Type B pancreatic cell (in vitro differentiated cells): ENCODE results near the gene POC1A. TPM values are rescaled to one million over a fixed set of nuclear protein-coding genes. Genes with fewer than 3 reads are reported as not detected.

Experiments used
- DNase-seq: peaks from one replicate; pipeline ENCODE4 v3.0.0; 2021; ENCODE audit warnings: mixed read lengths; ENCODE audit not compliant: unreplicated experiment; ENCODE audit errors: extremely low spot score
- H3K27ac Mint-ChIP-seq: 2 replicates; pipeline ENCODE4 v1.8.0; 2021; ENCODE audit warnings: mild to moderate bottlenecking, mixed read lengths
- H3K27me3 Mint-ChIP-seq: 2 replicates; pipeline ENCODE4 v1.8.0; 2021; ENCODE audit warnings: mixed read lengths
- H3K36me3 Mint-ChIP-seq: 2 replicates; pipeline ENCODE4 v1.8.0; 2021; ENCODE audit warnings: mixed read lengths
- H3K4me1 Mint-ChIP-seq: one replicate; pipeline ENCODE4 v1.8.0; 2021; ENCODE audit warnings: mixed read lengths; ENCODE audit not compliant: unreplicated experiment
- H3K4me3 Mint-ChIP-seq: 2 replicates; pipeline ENCODE4 v1.8.0; 2021; ENCODE audit warnings: mild to moderate bottlenecking, mixed read lengths
- H3K9me3 Mint-ChIP-seq: 2 replicates; pipeline ENCODE4 v1.8.0; 2021; ENCODE audit warnings: mixed read lengths
- total RNA-seq: library from RNA; stranded (reverse); gene quantifications from 2 replicates; pipeline ENCODE4 v1.2.1, GENCODE V29; 2021; ENCODE audit warnings: low replicate concordance
- TF ChIP-seq, protein P1 (sequence below): fragments of 200-600 bp; sonication (generic); conservative IDR thresholded peaks from 2 replicates; pipeline ENCODE4 v1.5.0; 2021; ENCODE audit warnings: antibody characterized with exemption, mild to moderate bottlenecking

The POC1A gene
- total RNA-seq, 1 donor from 2014 or later = 19.1 TPM

DNA sequence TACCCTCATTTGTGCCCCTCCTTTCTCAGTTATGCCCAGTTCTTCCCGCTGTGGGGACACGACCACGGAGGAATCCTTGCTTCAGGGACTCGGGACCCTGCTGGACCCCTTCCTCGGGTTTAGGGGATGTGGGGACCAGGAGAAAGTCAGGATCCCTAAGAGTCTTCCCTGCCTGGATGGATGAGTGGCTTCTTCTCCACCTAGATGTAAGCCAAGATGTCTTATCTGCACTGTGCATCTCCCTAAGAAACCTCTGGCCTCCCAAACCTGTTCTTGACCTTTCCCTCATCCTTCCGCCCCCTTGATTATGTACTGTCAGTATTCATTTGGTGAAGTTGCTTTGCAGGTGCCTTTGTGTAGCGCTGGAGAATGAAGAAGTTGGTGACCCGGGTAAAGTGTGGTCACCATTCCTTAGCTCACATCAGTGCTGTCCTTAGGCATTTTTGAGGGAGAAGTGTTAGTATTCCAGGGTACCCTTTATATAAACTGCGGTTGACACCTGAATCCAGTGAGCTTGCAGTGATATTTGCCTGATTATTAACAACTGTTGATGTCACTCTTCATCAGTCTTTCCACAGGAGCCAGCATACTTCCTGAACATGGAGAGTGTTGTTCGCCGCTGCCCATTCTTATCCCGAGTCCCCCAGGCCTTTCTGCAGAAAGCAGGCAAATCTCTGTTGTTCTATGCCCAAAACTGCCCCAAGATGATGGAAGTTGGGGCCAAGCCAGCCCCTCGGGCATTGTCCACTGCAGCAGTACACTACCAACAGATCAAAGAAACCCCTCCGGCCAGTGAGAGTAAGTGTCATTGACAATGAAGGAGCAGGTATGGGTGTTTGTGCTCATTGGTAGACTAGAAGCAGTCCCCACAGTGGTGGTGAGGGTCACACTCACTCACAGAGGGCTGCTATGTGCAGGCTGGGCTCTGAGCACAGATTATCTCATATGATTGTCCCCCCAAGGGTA, 44.7 kb upstream of the POC1A start:
- TF ChIP-seq, protein P1, sequence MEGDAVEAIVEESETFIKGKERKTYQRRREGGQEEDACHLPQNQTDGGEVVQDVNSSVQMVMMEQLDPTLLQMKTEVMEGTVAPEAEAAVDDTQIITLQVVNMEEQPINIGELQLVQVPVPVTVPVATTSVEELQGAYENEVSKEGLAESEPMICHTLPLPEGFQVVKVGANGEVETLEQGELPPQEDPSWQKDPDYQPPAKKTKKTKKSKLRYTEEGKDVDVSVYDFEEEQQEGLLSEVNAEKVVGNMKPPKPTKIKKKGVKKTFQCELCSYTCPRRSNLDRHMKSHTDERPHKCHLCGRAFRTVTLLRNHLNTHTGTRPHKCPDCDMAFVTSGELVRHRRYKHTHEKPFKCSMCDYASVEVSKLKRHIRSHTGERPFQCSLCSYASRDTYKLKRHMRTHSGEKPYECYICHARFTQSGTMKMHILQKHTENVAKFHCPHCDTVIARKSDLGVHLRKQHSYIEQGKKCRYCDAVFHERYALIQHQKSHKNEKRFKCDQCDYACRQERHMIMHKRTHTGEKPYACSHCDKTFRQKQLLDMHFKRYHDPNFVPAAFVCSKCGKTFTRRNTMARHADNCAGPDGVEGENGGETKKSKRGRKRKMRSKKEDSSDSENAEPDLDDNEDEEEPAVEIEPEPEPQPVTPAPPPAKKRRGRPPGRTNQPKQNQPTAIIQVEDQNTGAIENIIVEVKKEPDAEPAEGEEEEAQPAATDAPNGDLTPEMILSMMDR = no peak
- Mint-ChIP-seq H3K9me3 (no peaks in the 10 kb centered on the region), H3K27ac (peak overlapping the region; percentile 93), H3K36me3 (peaks cover 12% of the 10 kb centered on the region), H3K4me3 (peak overlapping the region; percentile 99), H3K27me3 (no peaks in the 10 kb centered on the region), H3K4me1 (peaks cover 25% of the 10 kb centered on the region)
- no peak for DNase-seq

DNA sequence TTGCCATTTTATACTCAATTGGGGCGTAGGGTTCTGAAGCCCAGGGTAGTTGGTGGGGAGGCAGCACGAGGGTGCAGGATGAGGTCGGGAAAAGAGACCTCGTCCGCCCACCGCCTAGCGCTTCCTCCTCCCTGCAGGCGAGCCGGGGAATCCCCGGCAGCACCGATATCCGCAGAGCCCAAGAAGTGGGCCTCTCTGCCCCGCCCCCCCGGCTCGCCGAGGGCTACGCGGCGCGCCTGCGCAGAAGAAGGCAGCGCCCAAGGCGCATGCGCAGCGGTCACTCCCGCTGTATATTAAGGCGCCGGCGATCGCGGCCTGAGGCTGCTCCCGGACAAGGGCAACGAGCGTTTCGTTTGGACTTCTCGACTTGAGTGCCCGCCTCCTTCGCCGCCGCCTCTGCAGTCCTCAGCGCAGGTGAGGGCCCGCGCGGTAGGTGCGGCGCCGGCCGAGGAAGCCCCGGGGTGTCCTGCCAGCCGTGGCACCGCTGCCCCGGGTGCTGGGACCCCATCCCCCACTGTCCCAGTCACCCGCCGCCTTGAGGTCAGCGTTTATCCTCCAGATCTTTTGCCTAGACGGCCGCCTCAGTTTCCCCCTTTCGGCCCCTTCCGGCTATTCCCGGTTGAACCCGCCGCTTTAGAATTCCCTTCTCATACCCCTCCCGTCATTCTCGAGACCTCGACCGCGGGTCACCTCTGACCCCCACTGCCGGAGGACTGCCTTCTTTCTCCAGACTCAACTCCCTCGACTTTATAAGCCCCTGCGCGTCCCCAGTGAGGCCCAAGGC, 43.8 kb upstream of the POC1A start, which contains the start of gene ALAS1:
Gene ALAS1, plus strand, starts transcription at position 319 of the 784 bp plus-strand sequence. CDS start 1,082 bp downstream, outside the sequence.
- no peaks in the 10 kb centered on the region for H3K9me3 Mint-ChIP-seq
- peaks cover 25% of the 10 kb centered on the region for H3K4me1 Mint-ChIP-seq
- H3K27me3 Mint-ChIP-seq = no peaks in the 10 kb centered on the region
- peak within 1 kb of the TSS; percentile 93 for H3K27ac Mint-ChIP-seq
- peak within 1 kb of the TSS; percentile 99 for H3K4me3 Mint-ChIP-seq
- peaks cover 9% of the 10 kb centered on the region for H3K36me3 Mint-ChIP-seq
- TF ChIP-seq, protein P1 = peak; percentile 70
- DNase-seq = peak; percentile 97

DNA sequence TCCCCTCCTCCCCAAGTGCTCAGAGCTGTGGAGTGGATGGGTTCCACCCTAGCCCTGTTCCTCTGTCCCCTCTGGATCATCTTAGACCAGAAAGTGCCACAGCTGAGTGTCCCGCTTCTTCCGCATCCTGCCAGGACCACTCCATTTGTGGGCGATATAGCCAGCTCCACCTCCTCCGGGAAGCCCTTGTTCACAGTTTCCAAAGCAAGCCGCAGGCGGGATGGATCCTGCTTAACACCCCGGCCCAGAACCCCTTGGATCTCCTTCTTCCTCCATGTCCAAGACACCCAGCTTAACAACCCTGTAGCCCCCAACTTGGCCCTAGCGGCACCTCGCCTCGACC, 43.2 kb upstream of the POC1A start:
- Mint-ChIP-seq H3K9me3 (no peaks in the 10 kb centered on the region), H3K4me3 (peak overlapping the region; percentile 99), H3K27ac (peak overlapping the region; percentile 89), H3K4me1 (peaks cover 25% of the 10 kb centered on the region), H3K36me3 (peaks cover 9% of the 10 kb centered on the region), H3K27me3 (no peaks in the 10 kb centered on the region)
- DNase-seq = no peak
- TF ChIP-seq, protein P1 = no peak

DNA sequence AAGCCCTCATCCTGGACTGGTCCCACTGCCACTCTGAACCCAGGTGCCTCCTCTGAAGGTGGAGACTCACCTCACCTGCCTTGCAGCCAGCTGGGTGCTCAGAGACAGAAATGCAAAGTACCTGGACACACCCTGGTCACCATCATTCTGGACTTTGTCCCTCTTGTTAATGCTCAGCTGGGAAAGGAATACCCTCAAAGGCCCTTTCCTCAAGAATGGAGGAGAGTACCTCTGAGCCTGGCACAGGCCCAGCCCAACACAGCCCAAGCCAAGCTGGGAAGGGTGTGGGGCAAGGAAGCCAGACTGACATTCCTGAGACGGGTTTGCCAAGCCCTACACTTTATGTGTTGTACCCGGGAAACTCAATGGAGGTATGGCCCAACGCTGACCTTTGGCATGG, 42.8 kb upstream of the POC1A start:
- Mint-ChIP-seq H3K9me3 (no peaks in the 10 kb centered on the region), H3K4me1 (peaks cover 25% of the 10 kb centered on the region), H3K27me3 (no peaks in the 10 kb centered on the region), H3K36me3 (peaks cover 9% of the 10 kb centered on the region), H3K27ac (peak overlapping the region; percentile 89), H3K4me3 (no peak overlapping the region)
- TF ChIP-seq, protein P1 = no peak
- DNase-seq = no peak

DNA sequence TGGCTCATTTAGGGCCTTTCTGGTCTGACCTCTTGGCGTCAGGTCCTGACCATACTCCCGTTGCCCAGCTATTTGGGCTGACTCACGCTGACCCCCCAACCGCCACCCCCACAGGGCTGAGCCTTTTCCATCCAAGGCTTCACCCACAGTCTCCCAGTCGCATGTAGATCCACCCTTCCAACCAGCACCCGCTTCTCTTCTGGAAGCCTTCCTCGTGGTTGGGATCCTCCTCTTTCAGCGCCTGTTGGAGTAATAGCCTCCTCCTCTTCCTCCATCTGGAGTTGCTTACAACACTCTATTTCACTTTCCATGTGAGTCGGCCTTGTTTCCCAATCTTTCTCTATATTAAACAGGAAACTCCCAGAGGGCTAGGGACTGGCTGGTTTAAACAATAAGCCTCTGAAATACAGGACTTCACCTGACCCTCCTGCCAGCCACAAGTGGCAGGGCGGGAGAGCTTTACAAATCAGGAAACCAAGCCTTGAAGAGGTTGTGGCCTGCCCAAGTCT, 41.7 kb upstream of the POC1A start:
- Mint-ChIP-seq H3K4me1 (peaks cover 25% of the 10 kb centered on the region), H3K36me3 (peaks cover 5% of the 10 kb centered on the region), H3K4me3 (no peak overlapping the region), H3K9me3 (no peaks in the 10 kb centered on the region), H3K27me3 (no peaks in the 10 kb centered on the region), H3K27ac (no peak overlapping the region)
- TF ChIP-seq, protein P1 = no peak
- DNase-seq = no peak
